Measurements from ENCODE around the gene AOPEP. TPM values are rescaled to one million over a fixed set of nuclear protein-coding genes. Genes with fewer than 3 reads are reported as not detected.

The AOPEP gene
- total and polyA plus RNA-seq, 9 of the 15 experiments (the other 6 are each of a cell fraction or from before 2014, with no cell fraction given): 4.5 to 19.3 (median 13.5) TPM

DNA sequence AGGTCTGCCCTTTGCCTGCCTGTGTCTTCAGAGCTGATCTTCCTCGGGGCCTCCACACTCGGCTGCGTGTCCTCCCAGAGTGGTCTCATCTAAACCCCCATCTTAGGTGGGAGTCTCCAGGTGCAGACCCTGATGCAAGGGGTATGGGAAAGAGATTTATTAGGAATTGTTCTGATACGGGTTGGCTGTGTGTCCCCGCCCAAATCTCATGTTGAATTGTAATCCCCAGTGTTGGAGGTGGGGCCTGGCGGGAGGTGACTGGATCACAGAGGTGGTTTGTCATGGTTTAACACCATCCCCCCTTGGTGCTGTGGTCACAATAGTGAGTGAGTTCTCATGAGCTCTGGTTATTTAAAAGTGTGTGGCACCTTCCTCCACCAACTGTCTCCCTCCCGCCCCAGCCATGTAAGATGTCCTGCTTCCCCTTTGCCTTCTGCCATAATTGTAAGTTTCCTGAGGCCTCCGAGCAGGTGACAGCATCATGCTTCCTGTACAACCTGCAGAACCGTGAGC is 208.4 kb downstream of the AOPEP start:
- no peak for DNase-seq (ENCODE audit: extremely low read depth in 1 of 4, low spot score in 3 of 4)
- Histone ChIP-seq H3K9me3 (replicated peaks; ENCODE audit: control insufficient read depth, insufficient read depth, low read depth, low read length) (no peaks in the 10 kb centered on the region), H2AFZ (ENCODE audit: low read depth, low read length) (no peak overlapping the region), H3K4me3 (no peak overlapping the region), H3K4me2 (ENCODE audit: insufficient read depth, low read length) (no peak overlapping the region), H3K9ac (ENCODE audit: insufficient read depth in 1 of 2, low read depth in 2 of 2, low read length in 2 of 2) (no peak overlapping the region), H3K36me3 (ENCODE audit: control insufficient read depth, insufficient read depth, low read length) (no peaks in the 10 kb centered on the region), H3K27me3 (ENCODE audit: control insufficient read depth in 2 of 2, insufficient read depth in 2 of 2, low read length in 2 of 2) (no peaks in the 10 kb centered on the region), H3K9me1 (ENCODE audit: control insufficient read depth, insufficient read depth, low read length) (no peaks in the 10 kb centered on the region), H3K79me2 (ENCODE audit: control insufficient read depth, insufficient read depth, low read length) (no peaks in the 10 kb centered on the region), H3K27ac (ENCODE audit: extremely low read depth, low read depth, low read length) (no peak overlapping the region), H4K20me1 (replicated peaks; ENCODE audit: control insufficient read depth, insufficient read depth, low read length) (no peaks in the 10 kb centered on the region; the same call in 1 of the 2 replicates), H3K4me1 (replicated peaks in 1 of 2; ENCODE audit: control insufficient read depth in 2 of 2, insufficient read depth in 2 of 2, low read length in 2 of 2) (peaks cover 5 to 20% of the 10 kb centered on the region in 2 experiments)
- ChIA-PET CTCF (ENCODE audit: low intra/inter-chr PET ratio) (no interaction called here), POLR2A (no interaction called here)
- no peak for FAIRE-seq
- TF ChIP-seq RAD21 (CRISPR knock-in tag; conservative IDR thresholded peaks at IDR 0.05 in 1 of 2, IDR thresholded peaks at IDR 0.05 in 1 of 2) (no peak), EHMT2 (IDR thresholded peaks at IDR 0.05) (no peak), TEAD2 (tag; IDR thresholded peaks at IDR 0.05) (no peak), ZNF584 (CRISPR knock-in tag; IDR thresholded peaks at IDR 0.05; ENCODE audit: low read depth) (no peak), ELF2 (CRISPR knock-in tag; IDR thresholded peaks at IDR 0.05) (no peak), ZBTB7A (IDR thresholded peaks at IDR 0.05; ENCODE audit: borderline replicate concordance, control insufficient read depth, low read depth, low read length) (no peak), KLF1 (tag; IDR thresholded peaks at IDR 0.05) (no peak), NFIX (CRISPR knock-in tag; IDR thresholded peaks at IDR 0.05; ENCODE audit: low read depth) (no peak), GTF2F1 (IDR thresholded peaks at IDR 0.05; ENCODE audit: low read depth, low read length) (no peak), ZBED1 (IDR thresholded peaks at IDR 0.05) (no peak), THRAP3 (IDR thresholded peaks at IDR 0.05; ENCODE audit: borderline replicate concordance) (no peak), POU5F1 (IDR thresholded peaks at IDR 0.05; ENCODE audit: borderline replicate concordance, low read depth, low read length, partially characterized antibody) (no peak), LCOR (CRISPR knock-in tag; IDR thresholded peaks at IDR 0.05) (no peak)
- TF ChIP-seq, protein P1, sequence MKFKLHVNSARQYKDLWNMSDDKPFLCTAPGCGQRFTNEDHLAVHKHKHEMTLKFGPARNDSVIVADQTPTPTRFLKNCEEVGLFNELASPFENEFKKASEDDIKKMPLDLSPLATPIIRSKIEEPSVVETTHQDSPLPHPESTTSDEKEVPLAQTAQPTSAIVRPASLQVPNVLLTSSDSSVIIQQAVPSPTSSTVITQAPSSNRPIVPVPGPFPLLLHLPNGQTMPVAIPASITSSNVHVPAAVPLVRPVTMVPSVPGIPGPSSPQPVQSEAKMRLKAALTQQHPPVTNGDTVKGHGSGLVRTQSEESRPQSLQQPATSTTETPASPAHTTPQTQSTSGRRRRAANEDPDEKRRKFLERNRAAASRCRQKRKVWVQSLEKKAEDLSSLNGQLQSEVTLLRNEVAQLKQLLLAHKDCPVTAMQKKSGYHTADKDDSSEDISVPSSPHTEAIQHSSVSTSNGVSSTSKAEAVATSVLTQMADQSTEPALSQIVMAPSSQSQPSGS (CRISPR knock-in tag; IDR thresholded peaks at IDR 0.05): no peak
- in situ Hi-C loops (cut with MboI) (no loop called here), intact Hi-C loops (cut with micrococcal nuclease) (no loop called here)
- ATAC-seq: no peak
- no TSS peak for BruUV-seq (replicated peaks)
- WGBS (ENCODE audit: insufficient coverage, low coverage, missing lambda C conversion rate): 63% methylated on average over 8 of the region's 9 CpGs

Measured in K562 (cell line).